CMK (cell line): ENCODE data around the gene CDKN2B-AS1.

ENCODE experiments used
- DNase-seq: peaks from one replicate; pipeline ENCODE4 v3.0.0-alpha.2; 2010; ENCODE audit warnings: low read depth

Gene CDKN2B-AS1

DNA sequence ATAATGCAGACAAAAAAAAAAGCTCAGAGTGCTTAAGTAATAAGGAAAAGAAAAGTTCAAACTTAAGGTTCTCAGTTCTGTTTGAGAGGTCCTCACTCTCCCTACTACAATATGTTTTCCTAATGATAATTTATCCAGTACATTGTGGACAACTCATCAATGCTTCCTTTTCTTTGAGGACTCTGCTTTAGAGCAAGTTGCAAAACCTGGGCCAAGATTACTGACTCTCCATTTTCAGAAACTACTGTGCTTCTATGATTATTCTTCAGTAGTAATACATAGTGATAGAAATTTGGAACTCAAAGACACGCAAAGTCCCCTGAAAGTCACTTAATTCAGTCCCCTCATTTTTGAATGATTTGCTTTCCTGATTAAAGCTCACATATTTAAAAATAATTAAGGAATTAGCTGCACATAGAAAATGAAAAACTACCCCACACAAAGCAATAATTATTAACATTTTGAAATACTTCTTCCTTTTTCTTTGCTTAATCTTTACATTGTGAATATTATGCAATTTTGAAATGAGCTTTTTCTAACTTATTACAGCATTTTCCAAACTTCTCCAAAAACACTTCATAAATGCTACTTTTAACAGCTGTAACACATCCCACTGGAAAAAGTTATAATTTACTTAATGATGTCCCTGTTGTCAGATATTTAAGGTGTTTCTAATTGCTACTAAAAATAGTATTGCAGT lies 11.6 kb upstream of the CDKN2B-AS1 start:
- DNase-seq = no peak

DNA sequence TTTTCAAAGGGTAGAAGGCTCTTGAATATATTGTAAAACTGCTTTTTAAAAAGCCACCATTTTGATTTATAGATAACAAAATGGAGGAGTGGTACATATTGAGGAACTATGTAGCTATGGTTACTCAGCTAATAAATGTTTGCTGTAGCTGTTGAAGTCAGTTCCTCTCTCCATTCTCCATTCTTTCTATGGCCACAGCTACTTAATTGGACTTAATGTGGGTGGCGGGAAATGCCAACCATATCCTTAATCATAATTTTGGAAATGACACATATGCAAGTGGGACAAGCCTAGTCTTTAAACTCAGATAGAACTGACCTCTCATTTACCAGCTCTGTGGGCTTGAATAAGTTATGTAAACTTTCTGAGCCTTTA lies 11.0 kb upstream of the CDKN2B-AS1 start:
- DNase-seq = no peak

DNA sequence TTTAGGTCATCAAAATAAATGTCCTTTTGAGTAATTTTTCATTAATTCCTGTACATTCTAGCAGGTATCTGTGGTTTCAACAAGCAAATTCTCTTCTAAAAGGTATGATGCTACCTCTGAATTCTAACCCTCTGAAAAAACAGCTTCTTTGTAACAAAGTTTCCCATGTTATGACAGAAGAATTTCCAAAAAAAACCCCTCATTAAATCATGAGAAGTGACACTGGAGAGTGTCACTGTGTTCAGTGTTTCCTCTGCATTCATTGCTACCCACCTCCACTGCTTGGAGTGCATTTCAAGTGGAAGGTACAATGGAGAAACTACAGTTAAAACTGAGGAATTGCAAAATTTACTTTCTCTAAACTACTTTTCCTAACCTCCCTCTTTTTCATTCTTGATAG lies 10.5 kb upstream of the CDKN2B-AS1 start:
- DNase-seq = no peak

DNA sequence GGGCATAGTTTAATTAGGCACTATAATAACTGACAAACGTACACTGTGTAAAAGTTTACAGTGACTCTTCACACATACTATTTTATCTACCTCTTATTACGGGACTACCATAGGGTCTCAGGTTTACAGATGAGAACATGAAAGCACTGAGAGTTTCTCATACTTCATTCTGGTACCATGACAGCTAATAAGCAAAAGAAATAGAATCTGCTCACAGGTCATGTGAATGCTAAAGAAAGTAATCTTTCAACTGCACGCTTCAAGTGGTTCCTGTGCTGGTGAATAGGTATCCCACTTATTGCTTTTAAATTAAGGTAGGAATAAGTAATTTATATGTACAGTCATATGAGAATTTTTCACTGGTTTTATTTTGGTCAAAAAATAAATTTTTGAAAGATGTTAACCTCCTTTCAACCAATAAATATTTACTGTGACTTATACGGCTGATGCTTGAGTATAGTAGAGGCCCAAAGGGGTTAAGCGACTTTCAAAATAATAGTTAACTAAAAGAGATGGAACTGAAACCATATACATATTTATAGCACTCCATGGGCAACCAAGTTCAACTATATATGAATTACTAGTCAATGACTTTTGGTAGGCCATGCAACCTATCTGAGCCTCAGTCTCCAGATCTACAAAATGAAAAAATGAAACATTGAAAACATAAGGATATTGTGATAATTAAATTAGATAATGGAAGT lies 8.5 kb upstream of the CDKN2B-AS1 start:
- no peak for DNase-seq

DNA sequence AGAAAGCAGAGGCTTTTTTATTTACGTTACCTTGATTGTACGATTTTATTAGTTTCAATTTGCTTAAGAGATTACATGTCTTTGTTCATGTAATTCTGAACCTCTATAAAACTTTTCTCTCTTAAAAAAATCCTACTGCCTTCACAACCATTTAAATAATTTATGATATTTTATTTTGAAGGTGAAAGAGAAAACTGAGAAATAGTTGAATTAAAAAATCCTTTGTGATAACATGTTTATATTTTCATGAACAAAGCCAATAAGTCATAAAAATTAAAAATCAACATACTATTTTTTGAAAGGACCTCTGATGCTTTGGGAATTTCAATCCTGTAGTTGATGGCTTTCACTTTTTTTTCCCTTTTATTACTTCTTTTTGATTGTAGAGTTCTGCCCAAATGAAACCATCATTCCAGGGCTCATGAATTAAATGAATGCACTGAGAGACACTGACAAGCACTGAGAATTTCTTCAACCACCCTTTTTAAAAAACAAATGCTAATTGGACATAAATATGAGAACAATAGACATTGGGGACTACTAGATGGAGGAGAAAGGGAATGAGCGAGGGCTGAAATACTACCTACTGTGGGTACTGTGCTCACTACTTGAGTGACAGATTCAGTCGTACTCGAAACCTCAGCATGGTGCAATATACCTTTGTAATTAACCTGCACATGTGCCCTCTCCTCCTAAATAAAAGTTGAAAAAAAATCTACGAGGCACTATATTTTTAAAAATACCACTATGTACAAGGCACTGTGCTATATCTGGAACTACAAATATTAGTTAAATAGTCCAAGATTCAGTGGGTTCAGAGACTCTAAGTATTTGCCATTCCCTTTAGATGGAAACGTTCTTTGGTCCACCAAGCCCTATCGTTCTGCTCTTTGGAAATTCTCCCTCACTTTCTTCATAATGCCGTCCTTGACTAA lies 6.3 kb upstream of the CDKN2B-AS1 start:
- DNase-seq = no peak

DNA sequence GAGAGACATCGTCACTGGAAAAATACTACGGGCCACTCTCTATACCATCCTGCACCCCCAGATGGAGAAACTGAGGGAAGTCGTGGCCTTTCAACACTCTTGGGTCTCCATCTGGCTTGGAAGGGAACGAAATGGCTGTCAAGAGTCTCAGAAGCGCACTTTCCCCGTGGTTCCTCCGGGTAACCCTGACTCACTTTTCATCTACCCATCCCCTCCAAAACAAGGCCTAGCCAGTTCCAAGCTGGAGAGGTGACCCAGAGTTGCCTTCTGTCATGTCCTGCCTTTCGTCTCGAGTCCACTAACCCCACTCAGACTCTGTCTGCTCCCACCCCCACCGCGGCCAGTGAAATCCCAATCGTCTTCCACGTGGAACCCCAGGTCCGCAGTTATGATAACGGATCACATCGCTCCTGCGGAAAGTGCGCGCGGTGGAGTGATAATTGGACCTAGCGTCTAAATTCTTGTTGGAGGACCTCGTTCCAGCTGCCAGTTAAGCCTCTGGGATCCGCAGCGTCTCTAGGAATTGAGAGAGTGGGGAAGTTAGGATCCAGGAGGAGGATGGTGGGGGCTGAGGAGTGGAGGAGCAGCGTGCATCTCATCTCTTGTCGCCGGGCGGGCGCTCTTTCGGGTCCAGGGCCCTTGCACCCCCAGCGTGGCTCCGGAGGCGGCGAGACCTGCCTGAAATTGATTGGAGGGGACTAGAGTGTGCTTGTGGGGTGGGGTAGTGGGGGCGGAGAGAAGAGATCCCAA lies 5.0 kb upstream of the CDKN2B-AS1 start:
- DNase-seq = no peak

DNA sequence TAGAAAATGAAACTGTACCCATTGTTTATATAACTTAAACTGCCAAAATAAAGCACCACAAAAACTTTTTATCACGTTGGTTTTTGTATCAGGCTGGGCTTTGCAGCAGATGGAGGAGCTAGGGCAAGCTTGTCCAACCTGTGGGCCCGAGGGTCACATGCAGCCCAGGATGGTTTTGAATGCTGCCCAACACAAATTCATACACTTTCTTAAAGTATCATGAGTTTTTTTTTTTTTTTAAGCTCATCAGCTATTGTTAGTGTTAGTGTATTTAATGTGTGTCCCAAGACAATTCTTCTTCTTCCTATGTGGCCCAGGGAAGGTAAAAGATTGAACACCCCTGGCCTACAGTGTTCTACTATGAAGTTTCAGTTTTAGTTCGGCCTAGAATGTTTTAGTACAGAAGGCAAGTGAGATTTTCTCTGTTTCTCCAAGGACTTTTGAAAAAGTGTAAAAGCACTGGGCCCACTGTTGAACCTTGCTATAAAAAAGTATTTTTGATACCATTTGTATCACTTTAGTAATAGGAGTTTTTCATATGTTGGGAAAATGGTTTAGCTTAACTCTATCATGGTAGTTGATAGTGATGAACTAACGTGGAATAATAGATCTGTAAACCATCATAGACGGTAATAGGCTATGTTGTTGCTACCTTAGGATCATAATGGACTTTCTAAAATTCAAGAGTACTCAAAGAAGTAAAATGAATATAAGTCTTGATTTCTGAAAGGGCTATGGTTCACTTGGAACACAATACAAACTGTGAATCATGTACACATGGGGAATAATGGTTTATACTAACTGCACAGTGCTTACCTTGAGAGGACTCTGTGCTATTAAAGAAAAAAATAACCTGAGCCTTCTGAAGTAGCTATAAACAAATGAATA lies 3.3 kb upstream of the CDKN2B-AS1 start:
- DNase-seq = no peak

GRCh38 chr9:21993007-21993406 lies 1.6 kb upstream of the CDKN2B-AS1 start:
- DNase-seq = no peak

DNA sequence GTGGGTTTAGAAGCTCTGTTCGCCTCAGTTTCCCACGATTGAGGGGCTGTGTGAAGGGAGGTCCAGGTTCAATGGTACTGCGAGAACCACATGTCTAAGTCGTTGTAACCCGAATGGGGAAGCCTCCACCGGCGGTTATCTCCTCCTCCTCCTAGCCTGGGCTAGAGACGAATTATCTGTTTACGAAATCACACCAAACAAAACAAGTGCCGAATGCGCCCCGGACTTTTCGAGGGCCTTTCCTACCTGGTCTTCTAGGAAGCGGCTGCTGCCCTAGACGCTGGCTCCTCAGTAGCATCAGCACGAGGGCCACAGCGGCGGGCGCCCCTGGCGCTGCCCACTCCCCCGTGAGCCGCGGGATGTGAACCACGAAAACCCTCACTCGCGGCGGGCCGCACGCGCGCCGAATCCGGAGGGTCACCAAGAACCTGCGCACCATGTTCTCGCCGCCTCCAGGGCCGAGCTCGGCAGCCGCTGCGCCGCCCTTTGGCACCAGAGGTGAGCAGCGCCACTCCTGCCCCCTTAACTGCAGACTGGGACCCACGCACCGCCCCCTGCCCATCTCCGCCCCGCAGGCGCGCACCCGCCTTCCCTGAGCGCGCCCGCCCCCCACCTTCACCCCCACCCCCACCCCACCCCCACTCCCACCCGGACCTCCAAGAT lies 567 bp upstream of the CDKN2B-AS1 start, which contains the start of gene CDKN2A:
Gene CDKN2A (minus strand): TSS at position 500 of the 663 bp plus-strand sequence.
- DNase-seq = no peak

DNA sequence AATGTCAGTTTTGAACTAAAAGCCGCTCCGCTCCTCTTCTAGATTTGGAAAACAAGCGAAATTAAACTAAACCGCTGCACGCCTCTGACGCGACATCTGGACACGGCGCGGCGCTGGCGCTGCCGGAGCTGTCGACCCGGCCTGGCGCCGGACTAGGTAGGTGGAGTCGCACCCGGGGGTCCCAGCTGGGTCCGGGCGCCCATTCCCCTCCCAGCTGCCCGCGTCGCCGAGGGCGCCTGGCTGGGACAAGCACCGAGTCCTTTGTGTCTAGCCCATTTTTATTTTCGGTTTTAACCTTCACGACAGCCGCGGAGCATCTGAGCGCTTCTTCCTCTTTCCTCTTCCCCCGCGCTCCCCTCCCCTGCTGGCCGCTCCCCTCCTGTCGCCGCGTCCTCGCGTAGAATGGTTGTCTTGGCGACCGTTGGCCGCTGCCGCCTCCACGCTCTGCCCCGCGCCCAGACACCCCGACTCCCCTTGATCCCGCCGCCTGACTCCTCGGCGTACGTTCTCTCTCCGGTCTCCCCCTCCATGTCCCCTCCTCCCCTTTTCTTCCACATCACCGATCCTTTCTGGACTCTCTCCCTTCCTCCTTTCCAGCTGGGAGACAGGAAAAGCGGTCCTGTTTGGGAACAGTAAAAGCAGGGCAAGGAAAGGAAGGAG lies 545 bp downstream of the CDKN2B-AS1 start:
- DNase-seq = no peak

DNA sequence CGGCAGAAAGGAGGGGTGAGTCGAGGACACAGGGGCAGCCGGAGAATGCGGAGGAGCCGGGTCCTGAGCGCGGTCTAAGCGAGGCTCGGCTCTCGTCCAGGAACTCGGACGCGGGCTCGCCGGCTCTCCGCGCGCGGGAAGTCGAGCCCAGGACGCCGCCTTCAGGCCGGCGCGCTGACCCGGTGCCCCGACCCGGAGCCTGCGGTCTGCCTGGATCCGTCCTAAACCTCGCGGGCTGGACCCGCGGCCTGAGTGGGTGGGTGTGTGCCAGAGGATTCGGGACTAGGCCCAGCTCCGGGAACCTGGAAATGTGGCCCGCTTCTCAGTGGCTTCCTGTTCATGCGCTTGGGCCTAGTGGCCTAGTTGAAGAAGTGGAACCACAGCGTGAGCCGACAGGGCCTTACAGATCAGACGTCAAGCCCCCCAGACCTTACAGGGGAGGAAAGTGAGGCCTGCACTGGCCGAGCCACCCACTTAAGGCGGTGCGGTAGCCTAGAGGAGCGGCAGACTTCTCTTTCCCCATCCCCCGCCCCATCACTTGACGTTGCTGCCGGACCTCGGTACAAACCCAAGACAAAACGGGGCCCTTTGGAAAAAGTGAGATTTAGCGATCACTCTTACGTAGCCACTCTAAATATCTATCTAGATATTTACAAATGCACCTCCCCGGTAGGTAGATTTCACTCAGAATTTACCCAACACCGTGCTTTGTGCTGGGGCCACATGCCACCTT lies 1.2 kb downstream of the CDKN2B-AS1 start:
- DNase-seq = no peak

DNA sequence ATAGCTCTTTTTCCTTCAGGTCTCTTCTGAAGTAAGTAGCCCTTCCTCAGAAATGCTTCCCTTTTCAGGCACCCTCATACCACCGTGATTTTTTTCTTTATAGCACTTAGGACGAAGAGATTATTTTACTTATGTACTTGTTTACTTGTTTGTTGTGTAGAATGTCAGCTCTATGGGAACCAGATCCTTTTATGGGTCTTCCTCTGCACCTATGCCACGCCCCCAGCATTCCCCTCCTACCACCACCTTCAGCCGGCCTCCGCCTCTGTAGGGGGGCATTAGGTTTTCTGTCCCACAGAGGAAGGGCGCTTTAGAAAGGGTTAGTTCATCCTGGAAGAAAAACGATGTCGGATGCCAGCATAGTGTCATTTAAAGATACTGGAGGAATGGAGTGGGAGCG lies 1.8 kb downstream of the CDKN2B-AS1 start:
- no peak for DNase-seq

GRCh38 chr9:21996858-21997257 lies 2.3 kb downstream of the CDKN2B-AS1 start:
- DNase-seq = no peak

GRCh38 chr9:21997480-21997879 lies 2.9 kb downstream of the CDKN2B-AS1 start:
- DNase-seq = no peak

- DNase-seq = no peak
These were observed 3.4 kb downstream of the CDKN2B-AS1 start for GRCh38 chr9:21998026-21998425.

- DNase-seq = no peak
These were observed 7.4 kb downstream of the CDKN2B-AS1 start for GRCh38 chr9:22002038-22002437.

- DNase-seq = no peak
These were observed 10.6 kb downstream of the CDKN2B-AS1 start for GRCh38 chr9:22005021-22005701.
